GM21515 (cell line): ENCODE data around the gene ELK4.

Experiments
- ATAC-seq: cut with Tn5 transposase; IDR thresholded peaks from one replicate; pipeline ENCODE4 v1.9.1; 2021; ENCODE audit not compliant: unreplicated experiment

ELK4 gene

GRCh38 chr1:205569411-205570172 lies 62.2 kb downstream of the ELK4 start:
- ATAC-seq = no peak

- ATAC-seq = no peak
These were observed 63.1 kb downstream of the ELK4 start for GRCh38 chr1:205568469-205569361.

- ATAC-seq = no peak
These were observed 63.7 kb downstream of the ELK4 start for GRCh38 chr1:205568135-205568468.

GRCh38 chr1:205567716-205568115 lies 64.1 kb downstream of the ELK4 start:
- ATAC-seq = no peak

- no peak for ATAC-seq
These were observed 66.0 kb downstream of the ELK4 start for GRCh38 chr1:205565799-205566198.

- no peak for ATAC-seq
These were observed 67.8 kb downstream of the ELK4 start for GRCh38 chr1:205563927-205564441.

GRCh38 chr1:205561501-205562203 lies 70.2 kb downstream of the ELK4 start:
- no peak for ATAC-seq
